ENCODE results near the gene POLRMT.
A peak's percentile ranks its signal among the peaks of the same experiment; 100 is the strongest.

The POLRMT gene

GRCh38 chr19:633068-633785 lies at the start of gene POLRMT:
TSS of gene POLRMT (minus strand) at chr19:633537. CDS start at chr19:633512, 25 bp downstream.
- DNase-seq (ENCODE audit: low read depth): peak; percentile 92
- no peak for TF ChIP-seq CTCF (conservative IDR thresholded peaks at IDR 0.05; ENCODE audit: low read depth, low read length)
- H3K4me3 ChIP-seq (ENCODE audit: low read length): peak within 1 kb of the TSS; percentile 89

GRCh38 chr19:682678-683320 lies 49.5 kb upstream of the POLRMT start:
- DNase-seq (ENCODE audit: low read depth): no peak
- H3K4me3 ChIP-seq (ENCODE audit: low read length): no peak overlapping the region
- no peak for TF ChIP-seq CTCF (conservative IDR thresholded peaks at IDR 0.05; ENCODE audit: low read depth, low read length)

DNA sequence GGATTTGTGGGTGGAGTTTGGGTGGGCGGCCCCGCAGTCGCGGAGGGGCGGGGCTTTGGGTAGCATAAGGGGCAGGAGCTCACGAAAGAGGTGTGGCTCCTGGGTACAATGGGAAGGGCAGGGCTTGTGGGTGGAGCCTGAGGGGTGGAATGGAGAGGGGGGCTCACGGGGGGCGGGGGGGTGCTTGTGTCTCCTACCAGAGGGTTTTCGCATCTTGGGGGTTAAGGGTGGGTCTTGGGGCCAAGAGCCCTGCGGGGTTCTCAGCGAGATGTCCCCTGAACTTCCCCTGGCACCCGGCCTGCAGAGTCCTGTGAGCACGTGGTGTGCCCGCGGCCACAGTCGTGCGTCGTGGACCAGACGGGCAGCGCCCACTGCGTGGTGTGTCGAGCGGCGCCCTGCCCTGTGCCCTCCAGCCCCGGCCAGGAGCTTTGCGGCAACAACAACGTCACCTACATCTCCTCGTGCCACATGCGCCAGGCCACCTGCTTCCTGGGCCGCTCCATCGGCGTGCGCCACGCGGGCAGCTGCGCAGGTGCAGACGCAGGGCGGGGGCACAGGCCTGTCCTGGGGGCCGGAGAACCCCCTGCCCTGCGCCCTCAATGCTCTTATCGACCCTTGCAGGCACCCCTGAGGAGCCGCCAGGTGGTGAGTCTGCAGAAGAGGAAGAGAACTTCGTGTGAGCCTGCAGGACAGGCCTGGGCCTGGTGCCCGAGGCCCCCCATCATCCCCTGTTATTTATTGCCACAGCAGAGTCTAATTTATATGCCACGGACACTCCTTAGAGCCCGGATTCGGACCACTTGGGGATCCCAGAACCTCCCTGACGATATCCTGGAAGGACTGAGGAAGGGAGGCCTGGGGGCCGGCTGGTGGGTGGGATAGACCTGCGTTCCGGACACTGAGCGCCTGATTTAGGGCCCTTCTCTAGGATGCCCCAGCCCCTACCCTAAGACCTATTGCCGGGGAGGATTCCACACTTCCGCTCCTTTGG lies 48.0 kb upstream of the POLRMT start:
- no peak for TF ChIP-seq CTCF (conservative IDR thresholded peaks at IDR 0.05; ENCODE audit: low read depth, low read length)
- no peak overlapping the region for H3K4me3 ChIP-seq (ENCODE audit: low read length)
- DNase-seq (ENCODE audit: low read depth): no peak

GRCh38 chr19:680287-681028 lies 47.1 kb upstream of the POLRMT start:
- H3K4me3 ChIP-seq (ENCODE audit: low read length): peak overlapping the region; percentile 52
- peak; percentile 36 for TF ChIP-seq CTCF (conservative IDR thresholded peaks at IDR 0.05; ENCODE audit: low read depth, low read length)
- peak; percentile 86 for DNase-seq (ENCODE audit: low read depth)

- H3K4me3 ChIP-seq (ENCODE audit: low read length): peak overlapping the region; percentile 45
- no peak for TF ChIP-seq CTCF (conservative IDR thresholded peaks at IDR 0.05; ENCODE audit: low read depth, low read length)
- peak; percentile 55 for DNase-seq (ENCODE audit: low read depth)
These were observed 46.3 kb upstream of the POLRMT start for GRCh38 chr19:679418-680286.

Data from retinal pigment epithelial cell (primary cell).